VCaP (cell line): ENCODE data around the gene TLCD1.

Experiments used
- H3K27ac ChIP-seq: fragments of 450-650 bp; 2 replicates; pipeline ENCODE4 v1.5.1; 2017
- CTCF ChIP-seq: fragments of 450-650 bp; conservative IDR thresholded peaks from 2 replicates; pipeline ENCODE4 v1.5.1; 2017; ENCODE audit warnings: mild to moderate bottlenecking, moderate library complexity

Gene TLCD1

GRCh38 chr17:28750178-28751047 is 24.4 kb upstream of the TLCD1 start:
- H3K27ac ChIP-seq = peak overlapping the region; percentile 99

GRCh38 chr17:28749516-28750177 is 23.6 kb upstream of the TLCD1 start:
- no peak for TF ChIP-seq CTCF
- H3K27ac ChIP-seq = peak overlapping the region; percentile 99

More at GRCh38 chr17:28750178-28751047, 24.4 kb upstream of the TLCD1 start:
- TF ChIP-seq CTCF = peak; percentile 100

DNA sequence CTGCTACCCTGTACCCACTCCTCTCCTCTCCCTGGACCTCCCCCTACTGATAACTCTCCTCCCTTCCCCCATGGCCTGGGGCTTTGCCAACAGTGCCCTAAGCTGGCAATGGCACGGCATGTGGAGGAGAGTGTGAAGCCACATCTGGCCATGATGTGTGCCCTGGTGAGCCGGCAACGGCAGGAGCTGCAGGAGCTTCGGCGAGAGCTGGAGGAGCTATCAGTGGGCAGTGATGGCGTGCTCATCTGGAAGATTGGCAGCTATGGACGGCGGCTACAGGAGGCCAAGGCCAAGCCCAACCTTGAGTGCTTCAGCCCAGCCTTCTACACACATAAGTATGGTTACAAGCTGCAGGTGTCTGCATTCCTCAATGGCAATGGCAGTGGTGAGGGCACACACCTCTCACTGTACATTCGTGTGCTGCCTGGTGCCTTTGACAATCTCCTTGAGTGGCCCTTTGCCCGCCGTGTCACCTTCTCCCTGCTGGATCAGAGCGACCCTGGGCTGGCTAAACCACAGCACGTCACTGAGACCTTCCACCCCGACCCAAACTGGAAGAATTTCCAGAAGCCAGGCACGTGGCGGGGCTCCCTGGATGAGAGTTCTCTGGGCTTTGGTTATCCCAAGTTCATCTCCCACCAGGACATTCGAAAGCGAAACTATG is 23.0 kb upstream of the TLCD1 start:
- H3K27ac ChIP-seq = peak overlapping the region; percentile 99
- TF ChIP-seq CTCF = no peak

- TF ChIP-seq CTCF = no peak
- H3K27ac ChIP-seq = peak overlapping the region; percentile 99
These were observed 22.0 kb upstream of the TLCD1 start for GRCh38 chr17:28747801-28748750.

DNA sequence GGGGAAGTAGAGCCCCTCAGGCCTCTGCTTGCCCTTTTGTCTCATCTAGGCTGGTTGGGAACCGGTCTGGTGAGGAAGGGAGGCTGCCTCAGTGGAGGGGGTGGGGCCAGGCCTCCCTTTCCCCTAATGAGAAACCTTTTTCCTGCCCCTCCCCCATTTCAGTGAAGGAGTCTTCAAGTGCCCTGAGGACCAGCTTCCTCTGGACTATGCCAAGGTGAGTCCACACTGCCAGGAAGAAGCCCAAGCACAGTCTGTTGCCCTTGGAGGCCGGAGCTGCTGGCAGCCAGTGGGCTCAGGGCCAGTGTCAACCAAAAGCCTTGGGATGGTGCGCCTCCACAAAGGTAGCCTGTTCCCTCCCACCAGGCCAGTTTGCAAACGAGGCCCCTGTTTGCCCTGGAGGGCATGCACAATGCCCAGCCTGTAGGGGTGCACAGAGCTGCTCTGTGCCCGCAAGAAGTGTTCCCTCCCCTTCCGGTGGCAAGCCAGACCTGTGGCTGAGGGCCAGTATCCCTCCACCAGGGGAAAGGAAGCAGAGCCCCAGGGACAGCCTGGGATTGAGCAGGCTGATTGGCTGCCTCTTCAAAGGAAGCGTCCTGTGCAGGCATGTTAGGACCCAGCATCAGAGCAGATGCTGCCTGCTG is 21.1 kb upstream of the TLCD1 start:
- TF ChIP-seq CTCF = no peak
- peak overlapping the region; percentile 99 for H3K27ac ChIP-seq

DNA sequence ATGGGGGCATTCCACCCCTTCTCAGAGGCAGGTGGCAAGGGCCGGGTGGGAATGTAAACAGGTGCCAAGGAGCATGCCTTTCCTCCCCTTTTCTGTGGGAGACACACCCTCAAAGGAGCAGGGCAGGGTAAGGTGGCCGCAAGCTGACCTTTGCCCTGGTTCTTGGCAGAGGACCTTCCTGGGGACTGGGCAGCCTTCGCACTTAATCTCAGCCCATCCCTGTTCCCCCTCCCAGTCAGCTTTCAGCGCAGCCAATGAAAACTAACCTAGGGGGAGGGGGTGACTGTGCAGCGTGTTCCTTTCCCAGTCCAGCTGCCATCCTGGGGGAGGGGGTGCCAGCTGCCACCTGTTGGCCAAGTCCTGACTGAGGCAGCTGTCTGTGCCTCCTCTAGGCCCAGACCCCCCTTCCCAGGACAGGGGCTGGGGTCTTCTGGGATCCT is 20.6 kb upstream of the TLCD1 start:
- no peak; the same call in 1 of the 2 replicates for TF ChIP-seq CTCF
- peak overlapping the region; percentile 99 for H3K27ac ChIP-seq
